ENCODE data around the gene TRAPPC6A.
A peak's percentile ranks its signal among the peaks of the same experiment; 100 is the strongest.

Gene TRAPPC6A

GRCh38 chr19:45186509-45187334 is 8.7 kb upstream of the TRAPPC6A start:
- no peak for DNase-seq (ENCODE audit: low read depth)

GRCh38 chr19:45184115-45184514 is 6.1 kb upstream of the TRAPPC6A start:
- DNase-seq (ENCODE audit: low read depth) = no peak

- no peak for DNase-seq (ENCODE audit: low read depth)
Observed at GRCh38 chr19:45182758-45183157, 4.7 kb upstream of the TRAPPC6A start.

- no peak for DNase-seq (ENCODE audit: low read depth)
Observed at GRCh38 chr19:45180936-45181335, 2.9 kb upstream of the TRAPPC6A start.

GRCh38 chr19:45179892-45180370 is 1.9 kb upstream of the TRAPPC6A start:
- no peak for DNase-seq (ENCODE audit: low read depth)

- peak; percentile 38 for DNase-seq (ENCODE audit: low read depth)
Observed at GRCh38 chr19:45179072-45179891, 1.2 kb upstream of the TRAPPC6A start.

GRCh38 chr19:45178262-45179071 is 430 bp upstream of the TRAPPC6A start, which contains the start of gene BLOC1S3:
Gene BLOC1S3 (plus strand): TSS chr19:45178784. CDS start chr19:45179297, 513 bp downstream.
- peak; percentile 100 for DNase-seq (ENCODE audit: low read depth)

- DNase-seq (ENCODE audit: low read depth) = no peak
Observed at GRCh38 chr19:45175515-45176345, 2.3 kb downstream of the TRAPPC6A start.

- no peak for DNase-seq (ENCODE audit: low read depth)
Observed at GRCh38 chr19:45173816-45174215, 4.2 kb downstream of the TRAPPC6A start.

- DNase-seq (ENCODE audit: low read depth) = no peak
Observed at GRCh38 chr19:45172611-45173208, 5.3 kb downstream of the TRAPPC6A start.

GRCh38 chr19:45172173-45172572 is 5.9 kb downstream of the TRAPPC6A start:
- no peak for DNase-seq (ENCODE audit: low read depth)

GRCh38 chr19:45171211-45171623 is 6.8 kb downstream of the TRAPPC6A start:
- peak; percentile 25 for DNase-seq (ENCODE audit: low read depth)

GRCh38 chr19:45170146-45171106 is 7.6 kb downstream of the TRAPPC6A start:
- DNase-seq (ENCODE audit: low read depth) = no peak

- no peak for DNase-seq (ENCODE audit: low read depth)
Observed at GRCh38 chr19:45169602-45170001, 8.4 kb downstream of the TRAPPC6A start.

- no peak for DNase-seq (ENCODE audit: low read depth)
Observed at GRCh38 chr19:45168767-45169351, 9.2 kb downstream of the TRAPPC6A start.

- DNase-seq (ENCODE audit: low read depth) = no peak
Observed at GRCh38 chr19:45166723-45167252, 11.2 kb downstream of the TRAPPC6A start.

GRCh38 chr19:45164577-45165335 is 13.3 kb downstream of the TRAPPC6A start:
- peak; percentile 63 for DNase-seq (ENCODE audit: low read depth)
